Measurements from ENCODE around the gene BANF2. TPM values are rescaled to one million over a fixed set of nuclear protein-coding genes. Genes with fewer than 3 reads are reported as not detected.

Gene BANF2
- total RNA-seq, 1 experiment from 2014 or later: not detected

- ChIA-PET POLR2A (ENCODE audit: low non-redundant PET) (no interaction called here), CTCF (no interaction called here)
- DNase-seq (ENCODE audit: low spot score): no peak
Measured at GRCh38 chr20:17725094-17725835, 25.5 kb downstream of the BANF2 start.

GRCh38 chr20:17726902-17727301 is 27.1 kb downstream of the BANF2 start:
- H3K4me1 ChIP-seq (ENCODE audit: insufficient read depth, low read length, poor library complexity, severe bottlenecking): no peaks in the 10 kb centered on the region
- intact Hi-C loops (cut with micrococcal nuclease; ENCODE audit: unreplicated experiment): no loop called here
- ChIA-PET POLR2A (ENCODE audit: low non-redundant PET) (no interaction called here), CTCF (no interaction called here)
- no peak overlapping the region for H3K27ac ChIP-seq (ENCODE audit: low read depth, low read length, poor library complexity, severe bottlenecking)
- no TSS peak for BruUV-seq (replicated peaks)
- H3K36me3 ChIP-seq (ENCODE audit: insufficient read depth, low read length, poor library complexity, severe bottlenecking): no peaks in the 10 kb centered on the region
- H3K27me3 ChIP-seq (replicated peaks; ENCODE audit: insufficient read depth, low read depth, low read length, poor library complexity): no peaks in the 10 kb centered on the region
- no peaks in the 10 kb centered on the region for H3K9me3 ChIP-seq (ENCODE audit: low read depth, low read length, poor library complexity, severe bottlenecking)
- DNase-seq (ENCODE audit: low spot score): no peak
- TF ChIP-seq EZH2 (IDR thresholded peaks at IDR 0.05; ENCODE audit: borderline replicate concordance, low read depth, low read length, poor library complexity, severe bottlenecking): no peak
- no peak for TF ChIP-seq CTCF (conservative IDR thresholded peaks at IDR 0.05; ENCODE audit: low read depth, low read length)
- H3K4me3 ChIP-seq (ENCODE audit: low read depth, low read length, poor library complexity, severe bottlenecking): no peak overlapping the region

More at GRCh38 chr20:17725094-17725835, 25.5 kb downstream of the BANF2 start:
- H3K4me3 ChIP-seq (ENCODE audit: low read depth, low read length, poor library complexity, severe bottlenecking): no peak overlapping the region
- H3K27ac ChIP-seq (ENCODE audit: low read depth, low read length, poor library complexity, severe bottlenecking): no peak overlapping the region
- intact Hi-C loops (cut with micrococcal nuclease; ENCODE audit: unreplicated experiment): no loop called here
- H3K4me1 ChIP-seq (ENCODE audit: insufficient read depth, low read length, poor library complexity, severe bottlenecking): no peaks in the 10 kb centered on the region
- H3K36me3 ChIP-seq (ENCODE audit: insufficient read depth, low read length, poor library complexity, severe bottlenecking): no peaks in the 10 kb centered on the region
- BruUV-seq (replicated peaks): no TSS peak
- no peaks in the 10 kb centered on the region for H3K27me3 ChIP-seq (replicated peaks; ENCODE audit: insufficient read depth, low read depth, low read length, poor library complexity)
- no peaks in the 10 kb centered on the region for H3K9me3 ChIP-seq (ENCODE audit: low read depth, low read length, poor library complexity, severe bottlenecking)
- TF ChIP-seq EZH2 (IDR thresholded peaks at IDR 0.05; ENCODE audit: borderline replicate concordance, low read depth, low read length, poor library complexity, severe bottlenecking) (no peak), CTCF (conservative IDR thresholded peaks at IDR 0.05; ENCODE audit: low read depth, low read length) (no peak)

- H3K4me3 ChIP-seq (ENCODE audit: low read depth, low read length, poor library complexity, severe bottlenecking): no peak overlapping the region
- no peaks in the 10 kb centered on the region for H3K4me1 ChIP-seq (ENCODE audit: insufficient read depth, low read length, poor library complexity, severe bottlenecking)
- ChIA-PET CTCF (no interaction called here), POLR2A (ENCODE audit: low non-redundant PET) (no interaction called here)
- no peaks in the 10 kb centered on the region for H3K36me3 ChIP-seq (ENCODE audit: insufficient read depth, low read length, poor library complexity, severe bottlenecking)
- H3K27me3 ChIP-seq (replicated peaks; ENCODE audit: insufficient read depth, low read depth, low read length, poor library complexity): no peaks in the 10 kb centered on the region
- intact Hi-C loops (cut with micrococcal nuclease; ENCODE audit: unreplicated experiment): no loop called here
- DNase-seq (ENCODE audit: low spot score): no peak
- H3K27ac ChIP-seq (ENCODE audit: low read depth, low read length, poor library complexity, severe bottlenecking): no peak overlapping the region
- BruUV-seq (replicated peaks): no TSS peak
- TF ChIP-seq EZH2 (IDR thresholded peaks at IDR 0.05; ENCODE audit: borderline replicate concordance, low read depth, low read length, poor library complexity, severe bottlenecking) (no peak), CTCF (conservative IDR thresholded peaks at IDR 0.05; ENCODE audit: low read depth, low read length) (no peak)
- H3K9me3 ChIP-seq (ENCODE audit: low read depth, low read length, poor library complexity, severe bottlenecking): no peaks in the 10 kb centered on the region
Measured at GRCh38 chr20:17727351-17727750, 27.6 kb downstream of the BANF2 start.
